GM12878 (cell line): ENCODE measurements around the gene GPR153. TPM values are rescaled to one million over a fixed set of nuclear protein-coding genes. Genes with fewer than 3 reads are reported as not detected.

Experiments
- ATAC-seq: fragments of 200-7000 bp; cut with Tn5 transposase; 3 replicates; pipeline ENCODE4 v1.9.1; 2020; ENCODE audit warnings: mild to moderate bottlenecking, moderate library complexity
- BruUV-seq: library from RNA; stranded (reverse); fragments of 400-500 nt; replicated peaks from 2 replicates; lab custom pipeline; 2021; lab: Mats Ljungman, UMichigan
- CTCF ChIA-PET: fragments of 300-600 bp; sonication (Branson Sonifier 250); formaldehyde crosslinking; extraction: SDS; loops from one replicate; lab custom pipeline; 2021; ENCODE audit warnings: inconsistent platforms; lab: Yijun Ruan, JAX
- POLR2A ChIA-PET: fragments of 350-600 bp; formaldehyde crosslinking; extraction: SDS; loops from one replicate; lab custom pipeline; 2021; ENCODE audit warnings: inconsistent platforms; lab: Charles Lee
- RAD21 ChIA-PET: fragments of 300-600 bp; sonication (Branson Sonifier 250); formaldehyde crosslinking; loops from one replicate; lab custom pipeline; 2023; ENCODE audit warnings: antibody characterized with exemption; ENCODE audit not compliant: unreplicated experiment; lab: Charles Lee
- SMC1A ChIA-PET: fragments of 300-600 bp; sonication (Branson Sonifier 250); formaldehyde crosslinking; loops from one replicate; lab custom pipeline; 2023; ENCODE audit not compliant: unreplicated experiment, uncharacterized antibody; lab: Charles Lee
- DNase-seq: peaks from one replicate; pipeline ENCODE4 v3.0.0-alpha.2; 2011; ENCODE audit warnings: low read depth, low spot score
- FAIRE-seq: peaks from 3 replicates; lab custom pipeline; 2011; peaks lifted over from hg19 to GRCh38; lab: Jason Lieb, UNC
- H2AFZ ChIP-seq: 2 replicates; pipeline ENCODE4 v1.6.0; 2011; ENCODE audit warnings: low read depth, low read length, control low read depth; ENCODE audit not compliant: control insufficient read depth
- H3K27ac ChIP-seq: 2 replicates; pipeline ENCODE4 v1.5.1; 2011; ENCODE audit warnings: control low read depth; ENCODE audit not compliant: control insufficient read depth, insufficient read depth
- H3K27me3 ChIP-seq, 2 experiments: replicated peaks in 1 of 2; 2 replicates each; pipeline versions ENCODE4 v1.6.0 to v1.6.1; 2011; ENCODE audit warnings: low read length in 1 of 2; ENCODE audit not compliant: control insufficient read depth in 2 of 2, insufficient read depth in 2 of 2
- H3K36me3 ChIP-seq, 2 experiments: 2 replicates each; pipeline ENCODE4 v1.5.1; 2011; ENCODE audit warnings: low read length in 1 of 2; ENCODE audit not compliant: control insufficient read depth in 2 of 2, insufficient read depth in 2 of 2
- H3K4me1 ChIP-seq: 2 replicates; pipeline ENCODE4 v1.6.1; 2011; ENCODE audit warnings: mild to moderate bottlenecking, low read length, moderate library complexity, mixed read lengths; ENCODE audit not compliant: control insufficient read depth, insufficient read depth
- H3K4me2 ChIP-seq: 2 replicates; pipeline ENCODE4 v1.6.0; 2011; ENCODE audit warnings: control low read depth; ENCODE audit not compliant: control insufficient read depth, insufficient read depth
- H3K4me3 ChIP-seq: fragments of 200-600 bp; sonication (generic); 2 replicates; pipeline ENCODE4 v1.5.1; 2016
- H3K79me2 ChIP-seq: 2 replicates; pipeline ENCODE4 v1.6.0; 2011; ENCODE audit warnings: low read length; ENCODE audit not compliant: control insufficient read depth, insufficient read depth
- H3K9ac ChIP-seq: 2 replicates; pipeline ENCODE4 v1.8.0; 2011; ENCODE audit warnings: low read length, control low read depth, mixed read lengths; ENCODE audit not compliant: control insufficient read depth, insufficient read depth
- H3K9me3 ChIP-seq: replicated peaks from 3 replicates; pipeline ENCODE4 v1.5.1; 2011; ENCODE audit warnings: mild to moderate bottlenecking, low read length; ENCODE audit not compliant: control insufficient read depth, insufficient read depth
- H4K20me1 ChIP-seq: 2 replicates; pipeline ENCODE4 v1.6.0; 2011; ENCODE audit not compliant: control insufficient read depth, insufficient read depth
- BCL3 ChIP-seq: IDR thresholded peaks from 2 replicates; pipeline ENCODE4 v1.6.1; 2011; ENCODE audit warnings: borderline replicate concordance, low read depth, mild to moderate bottlenecking, moderate library complexity, low read length; ENCODE audit not compliant: insufficient read depth, poor library complexity, severe bottlenecking
- CBX3 ChIP-seq: fragments of 200-600 bp; sonication (generic); IDR thresholded peaks from 2 replicates; pipeline ENCODE4 v1.6.1; 2016; ENCODE audit warnings: low read depth, borderline replicate concordance
- CTCF ChIP-seq, 3 experiments: IDR thresholded peaks in 2 of 3; conservative IDR thresholded peaks in 1 of 3; 2 replicates each; pipeline ENCODE4 v1.5.1; 2011; ENCODE audit warnings: low read depth in 3 of 3, low read length in 3 of 3, mild to moderate bottlenecking in 3 of 3, control low read depth in 2 of 3, moderate library complexity in 2 of 3, inconsistent platforms in 1 of 3, mixed read lengths in 1 of 3; ENCODE audit not compliant: control insufficient read depth in 2 of 3, insufficient read depth in 1 of 3; ENCODE audit errors: extremely low read depth in 1 of 3
- HCFC1 ChIP-seq: fragments of 150-350 bp; IDR thresholded peaks from 2 replicates; pipeline ENCODE4 v1.6.1; 2014; ENCODE audit warnings: low read length
- MEF2B ChIP-seq: fragments of 450-650 bp; IDR thresholded peaks from 2 replicates; pipeline ENCODE4 v1.6.1; 2018; ENCODE audit warnings: mild to moderate bottlenecking, moderate library complexity; ENCODE audit not compliant: partially characterized antibody, poor library complexity, severe bottlenecking
- MLLT1 ChIP-seq: fragments of 450-650 bp; IDR thresholded peaks from 2 replicates; pipeline ENCODE4 v1.6.1; 2016; ENCODE audit warnings: mild to moderate bottlenecking
- RBBP5 ChIP-seq: fragments of 200-600 bp; sonication (generic); conservative IDR thresholded peaks from 2 replicates; pipeline ENCODE4 v1.6.1; 2016
- REST ChIP-seq: IDR thresholded peaks from 2 replicates; pipeline ENCODE4 v1.6.1; 2012; ENCODE audit warnings: mild to moderate bottlenecking, low read depth, low read length
- STAT3 ChIP-seq: IDR thresholded peaks from 2 replicates; pipeline ENCODE4 v1.6.1; 2011; ENCODE audit warnings: low read depth, low read length, improper control_type of control experiment
- ZBTB40 ChIP-seq: fragments of 450-650 bp; IDR thresholded peaks from 2 replicates; pipeline ENCODE4 v1.6.1; 2016; ENCODE audit warnings: mild to moderate bottlenecking, moderate library complexity, borderline replicate concordance
- ZNF24 ChIP-seq: fragments of 450-650 bp; IDR thresholded peaks from 2 replicates; pipeline ENCODE4 v1.6.1; 2017; ENCODE audit warnings: antibody characterized with exemption, mild to moderate bottlenecking
- WGBS: methylation state at CpG from one replicate; pipeline ENCODE4 v1.1.6; 2016; ENCODE audit warnings: low lambda C conversion rate; ENCODE audit not compliant: insufficient replicate concordance, insufficient coverage; ENCODE audit errors: missing lambda C conversion rate; 5-methylcytosine and 5-hydroxymethylcytosine counted together
- in situ Hi-C: fragments of 300-500 bp; cut with MboI; formaldehyde crosslinking; loops from 9 replicates; pipeline ENCODE4 v1.14.3; 2018; ENCODE audit warnings: mixed read lengths
- intact Hi-C: fragments of 100-400 bp; cut with micrococcal nuclease; formaldehyde crosslinking; loops from one replicate; pipeline ENCODE4 v1.14.2; 2022; ENCODE audit not compliant: unreplicated experiment
- polyA plus RNA-seq, 11 experiments: library from polyadenylated mRNA; depleted of rRNA in 4 of 11; unstranded in 6 of 11; stranded (reverse) in 5 of 11; fragments of >200 nt; fragmentation: Nextera tagmentation in 4 of 11; fragmentation: Illumina TruSeq in 1 of 11; extraction: Ambion mirVana in 4 of 11; extraction: Trizol in 1 of 11; gene quantifications; 1 replicate in 1 of 11; 2 replicates in 10 of 11; pipeline versions ENCODE4 v1.2.1 to v1.2.3, GENCODE V29; 2011 to 2016; ENCODE audit warnings: inconsistent platforms in 2 of 11, missing spikeins in 2 of 11, low read depth in 1 of 11
- total RNA-seq, 4 experiments: library from RNA; depleted of rRNA in 3 of 4; stranded (reverse); fragments of >200 nt in 3 of 4; fragmentation: Illumina TruSeq in 1 of 4; extraction: Trizol in 1 of 4; gene quantifications; 2 replicates each; pipeline versions ENCODE4 v1.2.1 to v1.2.3, GENCODE V29; 2013 to 2021

Gene GPR153
- total and polyA plus RNA-seq, 10 of the 15 experiments (the other 5 are each of a cell fraction or from before 2014, with no cell fraction given), result 0.04 to 2.2 (median 0.54) TPM

- ChIA-PET POLR2A (no interaction called here), RAD21 (no interaction called here), SMC1A (no interaction called here), CTCF (interaction anchor here (0.7 kb wide), 1 partner anchor 249 kb away, joined by 3 read pairs; no protein-coding TSS in a partner anchor)
- H3K4me1 ChIP-seq, result no peaks in the 10 kb centered on the region
- no peaks in the 10 kb centered on the region for H3K79me2 ChIP-seq
- TF ChIP-seq MLLT1 (no peak), RBBP5 (no peak), MEF2B (no peak), ZBTB40 (no peak), REST (no peak), STAT3 (no peak), CTCF (IDR thresholded peaks at IDR 0.05 in 2 of 3, conservative IDR thresholded peaks at IDR 0.05 in 1 of 3; ENCODE audit: control insufficient read depth in 2 of 3, extremely low read depth in 1 of 3, insufficient read depth in 1 of 3, low read depth in 3 of 3, low read length in 3 of 3) (no peak), ZNF24 (no peak), HCFC1 (no peak), CBX3 (no peak), BCL3 (no peak)
- no TSS peak for BruUV-seq
- intact Hi-C loops, result no loop called here
- DNase-seq, result no peak
- no peak overlapping the region for H2AFZ ChIP-seq
- FAIRE-seq, result no peak
- no peak overlapping the region for H3K27ac ChIP-seq
- ATAC-seq, result no peak
- H3K9ac ChIP-seq, result no peak overlapping the region
- H4K20me1 ChIP-seq, result no peaks in the 10 kb centered on the region; the same call in 1 of the 2 replicates
- WGBS, result 92% methylated on average over 11 of the region's 11 CpGs
- H3K9me3 ChIP-seq, result no peaks in the 10 kb centered on the region
- H3K4me3 ChIP-seq, result no peak overlapping the region
- H3K4me2 ChIP-seq, result no peak overlapping the region
- in situ Hi-C loops, result no loop called here
- no peaks in the 10 kb centered on the region for H3K27me3 ChIP-seq
- peaks cover 0 to 4% of the 10 kb centered on the region in 2 experiments; a peak in 2 of 4 replicates for H3K36me3 ChIP-seq
These were observed 5.7 kb upstream of the GPR153 start for GRCh38 chr1:6266641-6267040.
